Mesendoderm (in vitro differentiated cells): ENCODE results near the gene MRPL23.

ENCODE experiments used
- DNase-seq: peaks from one replicate; pipeline ENCODE4 v3.0.0; 2013
- H2AK5ac ChIP-seq: 2 replicates; pipeline ENCODE4 v1.6.1; 2013; ENCODE audit warnings: low read length, inconsistent platforms
- H2BK120ac ChIP-seq: 2 replicates; pipeline ENCODE4 v1.6.1; 2013; ENCODE audit warnings: low read depth, mild to moderate bottlenecking, low read length, moderate library complexity, mixed read lengths
- H2BK15ac ChIP-seq: replicated peaks from 2 replicates; pipeline ENCODE4 v1.6.1; 2013; ENCODE audit warnings: low read depth, mild to moderate bottlenecking, moderate library complexity
- H2BK5ac ChIP-seq: 2 replicates; pipeline ENCODE4 v1.6.1; 2013; ENCODE audit warnings: low read length, inconsistent platforms
- H3K18ac ChIP-seq: 2 replicates; pipeline ENCODE4 v1.6.1; 2013; ENCODE audit warnings: mild to moderate bottlenecking, low read length, mixed read lengths
- H3K23ac ChIP-seq: one replicate; pipeline ENCODE4 v1.6.1; 2013; ENCODE audit warnings: low read length
- H3K27ac ChIP-seq: 2 replicates; pipeline ENCODE4 v1.5.1; 2013; ENCODE audit warnings: low read depth, mild to moderate bottlenecking, inconsistent platforms, low read length, moderate library complexity
- H3K27me3 ChIP-seq: 2 replicates; pipeline ENCODE4 v1.6.1; 2013; ENCODE audit warnings: low read length, control low read depth, mild to moderate bottlenecking, inconsistent platforms; ENCODE audit not compliant: insufficient read depth, poor library complexity
- H3K36me3 ChIP-seq: 2 replicates; pipeline ENCODE4 v1.6.1; 2013; ENCODE audit warnings: low read length, inconsistent platforms; ENCODE audit not compliant: control insufficient read depth, insufficient read depth
- H3K4ac ChIP-seq: one replicate; pipeline ENCODE4 v1.6.1; 2013; ENCODE audit warnings: low read depth, mild to moderate bottlenecking, low read length, moderate library complexity
- H3K4me1 ChIP-seq: 2 replicates; pipeline ENCODE4 v1.6.1; 2013; ENCODE audit warnings: low read depth, low read length, inconsistent platforms; ENCODE audit not compliant: control insufficient read depth
- H3K4me2 ChIP-seq: 2 replicates; pipeline ENCODE4 v1.6.1; 2013; ENCODE audit warnings: low read length
- H3K4me3 ChIP-seq: 2 replicates; pipeline ENCODE4 v1.5.1; 2013; ENCODE audit warnings: mild to moderate bottlenecking, low read length
- H3K56ac ChIP-seq: one replicate; pipeline ENCODE4 v1.6.1; 2013; ENCODE audit warnings: low read length
- H3K79me1 ChIP-seq: 2 replicates; pipeline ENCODE4 v1.6.1; 2013; ENCODE audit warnings: low read length, inconsistent platforms
- H3K79me2 ChIP-seq: 2 replicates; pipeline ENCODE4 v1.6.1; 2013; ENCODE audit warnings: mild to moderate bottlenecking, low read length; ENCODE audit not compliant: control insufficient read depth, insufficient read depth
- H3K9ac ChIP-seq: 2 replicates; pipeline ENCODE4 v1.6.1; 2013; ENCODE audit warnings: low read length, inconsistent platforms
- H4K5ac ChIP-seq: one replicate; pipeline ENCODE4 v1.6.1; 2013; ENCODE audit warnings: low read length
- H4K8ac ChIP-seq: one replicate; pipeline ENCODE4 v1.6.1; 2013; ENCODE audit warnings: low read depth, mild to moderate bottlenecking, control low read depth, low read length, moderate library complexity
- WGBS: extraction: QIAGEN DNeasy Blood & Tissue Kit; methylation state at CpG from one replicate; pipeline ENCODE4 v1.1.7; 2013; ENCODE audit warnings: low lambda C conversion rate, missing lambda C conversion rate; ENCODE audit not compliant: insufficient coverage; ENCODE audit errors: extremely low coverage; 5-methylcytosine and 5-hydroxymethylcytosine counted together

The MRPL23 gene

DNA sequence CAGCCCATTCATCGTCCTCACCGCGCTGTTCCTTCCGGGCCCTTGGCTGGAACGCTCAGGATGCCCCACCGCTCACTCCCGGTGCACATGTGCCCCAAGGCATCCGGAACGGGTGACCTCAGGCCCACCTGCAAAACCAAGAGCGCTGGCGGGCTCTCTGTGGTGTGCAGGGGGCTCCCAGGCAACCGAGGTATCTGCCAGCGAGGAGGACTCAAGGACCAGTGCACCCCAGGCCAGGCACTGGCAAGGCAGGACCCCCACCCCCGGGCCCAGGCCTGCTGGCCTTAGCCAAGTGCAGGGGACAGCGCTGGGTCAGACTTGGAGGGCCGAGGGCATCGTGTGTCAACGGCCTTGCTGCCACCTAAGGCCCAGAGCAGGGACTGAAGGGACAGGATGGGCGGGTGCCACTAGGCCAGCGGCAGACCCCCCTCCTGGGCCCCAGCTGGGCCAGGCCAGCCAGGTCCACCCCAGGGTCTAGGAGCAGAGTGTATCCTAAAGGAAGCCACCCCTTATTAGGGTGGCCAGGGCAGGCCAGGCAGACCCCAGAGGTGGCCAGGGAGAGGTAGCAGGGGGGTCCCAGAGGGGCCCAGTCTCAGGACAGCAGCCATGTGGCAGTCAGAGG is 19.2 kb upstream of the MRPL23 start:
- H3K4ac ChIP-seq: no peak overlapping the region

DNA sequence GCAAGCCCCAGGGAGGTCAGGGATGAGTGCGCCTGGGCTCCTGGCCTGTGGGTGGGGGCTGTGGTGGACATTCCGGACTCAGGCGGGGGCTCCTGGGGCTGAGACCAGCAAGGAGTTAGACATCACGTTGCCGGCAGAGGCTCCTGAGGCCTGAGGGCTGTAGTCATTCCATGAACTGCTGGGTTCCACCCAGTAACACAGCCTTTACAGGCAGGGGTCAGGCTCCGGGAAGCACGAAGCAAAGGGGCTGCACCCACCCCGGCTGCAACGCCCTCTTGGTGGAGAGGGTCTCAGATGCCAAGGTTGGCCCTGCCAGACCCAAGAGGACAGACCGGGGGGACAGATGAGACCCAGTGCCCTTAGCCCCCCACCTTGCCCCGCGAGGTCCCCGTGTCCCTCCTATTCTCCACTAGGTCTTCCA is 18.7 kb upstream of the MRPL23 start:
- no peaks in the 10 kb centered on the region for H3K79me1 ChIP-seq
- no peaks in the 10 kb centered on the region for H3K36me3 ChIP-seq
- no peak overlapping the region for H2BK5ac ChIP-seq
- no peak overlapping the region for H2BK15ac ChIP-seq
- H2BK120ac ChIP-seq: no peak overlapping the region
- no peak for DNase-seq
- no peak overlapping the region for H2AK5ac ChIP-seq
- no peak overlapping the region for H3K23ac ChIP-seq
- no peak overlapping the region for H3K27ac ChIP-seq
- H3K4me3 ChIP-seq: no peak overlapping the region
- no peak overlapping the region for H3K4me2 ChIP-seq
- H3K18ac ChIP-seq: no peak overlapping the region
- no peaks in the 10 kb centered on the region for H3K27me3 ChIP-seq
- H4K8ac ChIP-seq: no peak overlapping the region
- H3K9ac ChIP-seq: no peak overlapping the region
- no peak overlapping the region for H3K4ac ChIP-seq
- H3K56ac ChIP-seq: no peak overlapping the region
- whole genome bisulfite sequencing: no CpG with 5 or more reads among the region's 13 CpGs
- no peak overlapping the region for H4K5ac ChIP-seq
- H3K4me1 ChIP-seq: no peaks in the 10 kb centered on the region
- H3K79me2 ChIP-seq: no peaks in the 10 kb centered on the region

More for the DNA sequence above, 19.2 kb upstream of the MRPL23 start:
- Histone ChIP-seq H2BK15ac (no peak overlapping the region), H3K9ac (no peak overlapping the region), H3K56ac (no peak overlapping the region), H3K79me1 (no peaks in the 10 kb centered on the region), H2BK120ac (no peak overlapping the region), H4K5ac (no peak overlapping the region), H3K4me1 (no peaks in the 10 kb centered on the region), H2AK5ac (no peak overlapping the region), H3K18ac (no peak overlapping the region), H3K4me2 (no peak overlapping the region), H3K27me3 (no peaks in the 10 kb centered on the region), H3K36me3 (no peaks in the 10 kb centered on the region), H3K4me3 (no peak overlapping the region), H4K8ac (no peak overlapping the region), H3K23ac (no peak overlapping the region), H2BK5ac (no peak overlapping the region), H3K27ac (no peak overlapping the region), H3K79me2 (no peaks in the 10 kb centered on the region)
- DNase-seq: no peak
- WGBS: no CpG with 5 or more reads among the region's 20 CpGs

DNA sequence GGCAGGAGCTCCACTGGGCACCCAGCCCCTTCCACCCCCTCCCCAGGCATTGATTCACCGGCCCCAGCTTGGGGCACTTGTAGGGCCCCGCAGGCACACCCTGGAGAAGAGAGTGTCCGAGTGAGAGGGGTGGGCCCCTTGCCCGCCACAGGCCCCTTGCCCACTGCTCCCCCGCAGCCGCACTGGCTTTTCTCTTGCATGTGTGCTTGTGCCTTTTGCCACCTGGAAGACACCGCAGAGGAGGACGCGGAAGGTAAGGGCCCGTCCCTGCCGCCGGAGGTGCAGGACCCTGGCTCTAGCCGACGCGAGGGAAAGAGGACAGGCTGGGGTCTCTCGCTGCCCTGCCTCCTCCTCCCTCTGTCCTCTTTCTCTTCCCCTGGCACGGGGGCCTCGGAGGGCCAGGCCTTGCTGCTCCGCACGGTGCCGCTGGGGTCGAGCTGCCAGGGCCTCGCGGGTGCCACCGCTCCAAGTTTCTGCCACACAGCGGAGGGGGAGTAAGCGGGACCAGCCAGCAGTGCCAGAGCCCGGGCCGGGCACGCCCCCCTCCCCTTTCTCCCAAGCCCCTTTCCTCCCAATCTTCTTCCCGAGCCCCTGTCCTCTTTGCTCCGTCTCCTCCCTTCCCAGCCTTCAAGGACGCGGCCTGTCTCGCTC is 18.1 kb upstream of the MRPL23 start:
- DNase-seq: no peak
- Histone ChIP-seq H3K4me1 (no peaks in the 10 kb centered on the region), H3K36me3 (no peaks in the 10 kb centered on the region), H3K9ac (no peak overlapping the region), H2BK120ac (no peak overlapping the region), H3K27ac (no peak overlapping the region), H3K18ac (no peak overlapping the region), H3K79me2 (no peaks in the 10 kb centered on the region), H3K4me2 (no peak overlapping the region), H3K79me1 (no peaks in the 10 kb centered on the region), H3K23ac (no peak overlapping the region), H3K4ac (no peak overlapping the region), H3K56ac (no peak overlapping the region), H2BK5ac (no peak overlapping the region), H4K5ac (no peak overlapping the region), H3K4me3 (no peak overlapping the region), H2BK15ac (no peak overlapping the region), H3K27me3 (no peaks in the 10 kb centered on the region), H2AK5ac (no peak overlapping the region), H4K8ac (no peak overlapping the region)
- WGBS: no CpG with 5 or more reads among the region's 35 CpGs

DNA sequence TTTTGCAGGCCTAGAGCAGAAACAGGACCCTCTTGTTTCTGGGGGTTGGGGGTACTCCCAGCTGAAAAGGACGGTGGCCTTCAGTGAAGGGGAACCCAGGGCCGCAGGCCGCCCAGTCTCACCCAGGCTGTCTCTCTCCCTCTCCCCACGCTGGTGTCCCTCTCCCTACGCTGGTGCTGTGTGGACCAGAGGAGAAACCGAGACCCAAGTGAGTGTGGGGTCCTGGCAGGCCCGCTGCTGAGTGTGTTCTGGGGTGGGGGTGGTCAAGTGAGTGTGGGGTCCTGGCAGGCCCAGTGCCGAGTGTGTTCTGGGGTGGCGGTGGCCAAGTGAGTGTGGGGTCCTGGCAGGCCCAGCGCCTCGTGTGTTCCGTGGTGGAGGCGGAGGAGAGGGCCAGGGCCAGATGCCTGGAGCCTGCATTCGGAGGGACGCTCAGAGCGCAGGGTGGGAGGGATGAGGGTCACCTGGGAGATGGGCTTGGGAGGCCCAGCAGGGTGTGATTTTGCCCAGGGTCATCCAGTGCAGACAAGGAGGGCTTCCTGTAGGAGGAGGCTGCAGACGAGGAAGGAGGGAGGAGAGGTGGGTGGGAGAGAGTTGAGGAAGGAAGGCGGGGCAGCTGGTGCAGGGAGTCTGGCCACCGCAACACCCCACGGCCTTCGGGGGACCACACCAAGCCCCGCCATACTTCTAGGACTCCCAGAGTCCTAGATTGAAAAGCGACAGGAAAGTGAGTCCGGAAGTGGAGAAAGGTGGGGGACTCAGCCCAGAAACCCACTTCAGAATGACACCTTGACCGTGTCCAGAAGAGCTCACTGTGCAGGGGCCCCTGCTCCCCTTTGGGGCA is 17.3 kb upstream of the MRPL23 start:
- H3K4ac ChIP-seq: no peak overlapping the region
- H3K27me3 ChIP-seq: no peaks in the 10 kb centered on the region
- WGBS: no CpG with 5 or more reads among the region's 25 CpGs
- H3K79me2 ChIP-seq: no peaks in the 10 kb centered on the region
- H2BK5ac ChIP-seq: no peak overlapping the region
- H3K79me1 ChIP-seq: no peaks in the 10 kb centered on the region
- H4K5ac ChIP-seq: no peak overlapping the region
- H4K8ac ChIP-seq: no peak overlapping the region
- H2BK15ac ChIP-seq: no peak overlapping the region
- no peak for DNase-seq
- no peak overlapping the region for H3K23ac ChIP-seq
- H2BK120ac ChIP-seq: no peak overlapping the region
- no peak overlapping the region for H3K9ac ChIP-seq
- H3K18ac ChIP-seq: no peak overlapping the region
- H2AK5ac ChIP-seq: no peak overlapping the region
- no peak overlapping the region for H3K4me3 ChIP-seq
- H3K4me2 ChIP-seq: no peak overlapping the region
- no peaks in the 10 kb centered on the region for H3K4me1 ChIP-seq
- H3K56ac ChIP-seq: no peak overlapping the region
- H3K36me3 ChIP-seq: no peaks in the 10 kb centered on the region
- no peak overlapping the region for H3K27ac ChIP-seq

DNA sequence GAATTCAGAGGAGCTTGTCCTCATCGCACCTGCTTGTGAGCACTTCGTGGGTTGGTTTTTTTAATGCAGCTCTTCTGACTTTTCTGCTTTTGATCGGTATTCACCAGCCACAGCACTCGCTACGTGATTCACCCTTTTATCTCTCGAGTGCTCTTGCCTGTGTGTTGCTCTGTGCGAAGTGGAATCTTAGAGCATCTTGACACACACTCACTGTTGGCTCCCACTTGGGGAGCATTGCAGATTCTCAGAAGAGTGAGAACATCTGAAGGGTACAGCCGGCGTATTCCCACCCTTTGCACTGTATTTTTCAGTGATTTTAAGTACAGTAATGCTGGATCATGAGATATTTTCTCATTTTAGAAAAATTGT is 16.7 kb upstream of the MRPL23 start:
- Histone ChIP-seq H3K9ac (no peak overlapping the region), H3K4me2 (no peak overlapping the region), H3K79me1 (no peaks in the 10 kb centered on the region), H4K5ac (no peak overlapping the region), H3K79me2 (no peaks in the 10 kb centered on the region), H3K4ac (no peak overlapping the region), H4K8ac (no peak overlapping the region), H3K4me3 (no peak overlapping the region), H2BK5ac (no peak overlapping the region), H3K18ac (no peak overlapping the region), H2AK5ac (no peak overlapping the region), H3K23ac (no peak overlapping the region), H3K56ac (no peak overlapping the region), H3K4me1 (no peaks in the 10 kb centered on the region), H3K36me3 (no peaks in the 10 kb centered on the region), H3K27me3 (no peaks in the 10 kb centered on the region), H2BK15ac (no peak overlapping the region), H3K27ac (no peak overlapping the region), H2BK120ac (no peak overlapping the region)
- DNase-seq: no peak
- no CpG with 5 or more reads among the region's 9 CpGs for WGBS
